HG03097 (cell line): ENCODE measurements around the gene SMIM29.

Experiments used
- ATAC-seq: cut with Tn5 transposase; IDR thresholded peaks from one replicate; pipeline ENCODE4 v1.9.1; 2021; ENCODE audit not compliant: unreplicated experiment, low FRiP score

Gene SMIM29

DNA sequence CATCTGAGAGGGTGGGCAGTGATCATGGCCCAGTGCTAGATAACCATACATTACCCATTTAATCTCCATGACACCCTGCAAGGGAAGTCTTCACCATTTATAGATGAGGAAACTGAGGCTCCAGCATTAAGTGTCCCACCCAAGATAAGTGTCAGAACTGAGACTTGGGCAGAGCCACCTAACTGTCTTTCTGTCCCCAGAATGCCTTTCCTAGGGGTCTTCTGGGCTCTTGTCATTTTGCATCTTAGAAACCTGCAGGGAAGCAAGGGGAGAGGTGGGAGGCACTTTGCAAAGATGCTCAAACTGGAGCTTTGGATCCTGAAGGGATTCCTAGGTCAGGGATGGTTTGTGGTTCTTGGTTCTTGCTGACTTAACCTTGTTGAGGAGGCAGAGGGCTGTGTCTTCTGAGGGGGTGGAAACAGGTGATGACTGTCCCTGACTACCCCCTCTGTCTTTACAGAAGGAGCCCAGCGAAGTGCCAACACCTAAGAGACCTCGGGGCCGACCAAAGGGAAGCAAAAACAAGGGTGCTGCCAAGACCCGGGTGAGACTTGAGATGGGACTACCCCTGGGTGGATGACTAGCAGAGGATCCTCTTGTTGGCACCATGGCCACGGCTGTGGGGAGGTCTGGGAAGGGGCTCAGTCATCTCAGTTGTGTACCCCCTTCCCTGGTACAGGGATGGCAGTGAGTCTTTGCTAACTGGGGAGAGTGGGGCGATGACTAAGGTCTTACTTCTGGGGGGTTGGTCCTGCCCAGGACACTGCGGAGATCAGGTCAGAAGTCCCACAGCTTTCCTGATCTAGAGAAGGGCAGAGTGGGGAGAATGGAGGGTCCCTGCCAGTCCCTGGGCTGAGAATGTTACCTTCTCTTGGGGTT, 6.3 kb downstream of the SMIM29 start:
- no peak for ATAC-seq

GRCh38 chr6:34241351-34242215, 7.2 kb downstream of the SMIM29 start:
- ATAC-seq, result no peak

GRCh38 chr6:34240329-34241248, 8.2 kb downstream of the SMIM29 start:
- ATAC-seq, result no peak

DNA sequence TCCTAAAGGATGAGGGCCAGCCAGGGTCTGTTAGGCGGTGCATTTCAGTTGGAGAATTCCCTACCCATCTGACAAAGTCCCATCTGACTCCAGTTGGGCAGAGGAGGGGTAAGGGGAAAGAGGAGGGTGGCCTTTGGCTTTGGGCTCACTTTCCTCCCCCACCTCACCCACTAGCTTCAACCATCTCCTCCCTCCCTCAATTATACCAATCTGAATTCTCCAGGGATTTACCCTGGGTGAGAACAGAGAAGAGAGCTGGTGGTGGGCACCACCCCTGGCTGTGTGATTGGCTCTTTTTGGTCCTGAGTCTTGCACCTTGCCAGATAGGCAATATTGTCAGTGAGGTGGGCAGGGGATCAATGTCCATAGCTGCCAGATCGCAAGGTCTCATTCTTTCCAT, 8.9 kb downstream of the SMIM29 start:
- no peak for ATAC-seq

DNA sequence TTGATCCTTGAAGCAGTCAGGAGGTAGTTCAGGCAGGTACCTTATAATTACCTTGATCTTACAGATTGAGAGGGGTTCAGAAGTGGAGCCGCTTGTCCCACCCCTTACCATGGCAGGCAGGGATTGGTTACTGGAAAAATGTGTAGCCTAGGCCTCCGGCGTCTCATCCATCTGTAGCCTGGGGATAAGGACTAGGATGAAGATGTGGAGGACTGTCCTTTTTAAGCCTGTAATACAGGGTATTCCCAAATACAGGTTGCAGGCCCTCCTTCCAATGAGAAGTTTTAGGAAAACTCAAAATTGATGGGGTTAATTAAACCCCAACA, 9.3 kb downstream of the SMIM29 start:
- ATAC-seq, result no peak

DNA sequence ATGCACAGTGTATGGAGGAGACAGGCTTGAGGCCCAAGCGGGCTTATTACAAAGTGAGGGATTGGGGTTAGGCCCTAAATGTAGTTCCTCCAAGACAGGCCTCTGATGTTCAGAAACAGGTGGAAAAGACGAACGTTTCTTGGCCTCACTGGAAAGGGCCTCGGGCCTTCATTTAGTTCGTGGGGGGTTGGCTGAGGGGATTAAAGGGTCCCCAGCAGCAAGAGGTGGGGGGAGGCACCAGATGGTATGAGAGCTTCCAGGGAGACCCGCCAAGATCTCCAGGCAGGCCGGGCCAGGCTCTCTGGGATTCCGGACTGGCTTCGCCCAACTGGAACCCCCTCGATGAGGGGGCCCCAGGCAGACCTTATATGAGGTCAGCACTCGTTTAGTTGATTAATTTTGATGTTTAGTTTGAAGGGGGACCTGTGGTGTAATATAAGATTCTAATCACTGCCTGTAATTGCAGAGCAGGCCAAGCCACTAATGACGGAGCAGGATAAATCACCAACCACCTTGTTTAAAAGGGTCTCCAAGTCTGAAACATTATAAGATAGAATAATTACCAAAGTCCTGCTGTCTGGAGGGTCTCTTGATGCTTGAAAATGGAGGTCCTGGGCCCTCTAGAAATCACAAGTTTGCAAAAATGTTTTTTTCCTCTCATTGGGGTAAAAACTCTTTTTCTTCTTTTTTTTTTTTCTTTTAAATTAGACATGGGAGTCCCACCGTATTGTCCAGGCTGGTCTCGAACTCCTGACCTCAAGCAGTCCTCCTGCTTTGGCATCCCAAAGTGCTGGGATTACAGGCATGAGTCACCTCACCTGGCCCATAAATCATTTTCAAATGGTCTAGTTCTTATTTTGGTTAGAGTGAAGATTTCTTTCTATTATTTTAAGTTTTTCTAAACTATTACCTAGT, 10.0 kb downstream of the SMIM29 start:
- ATAC-seq, result no peak

DNA sequence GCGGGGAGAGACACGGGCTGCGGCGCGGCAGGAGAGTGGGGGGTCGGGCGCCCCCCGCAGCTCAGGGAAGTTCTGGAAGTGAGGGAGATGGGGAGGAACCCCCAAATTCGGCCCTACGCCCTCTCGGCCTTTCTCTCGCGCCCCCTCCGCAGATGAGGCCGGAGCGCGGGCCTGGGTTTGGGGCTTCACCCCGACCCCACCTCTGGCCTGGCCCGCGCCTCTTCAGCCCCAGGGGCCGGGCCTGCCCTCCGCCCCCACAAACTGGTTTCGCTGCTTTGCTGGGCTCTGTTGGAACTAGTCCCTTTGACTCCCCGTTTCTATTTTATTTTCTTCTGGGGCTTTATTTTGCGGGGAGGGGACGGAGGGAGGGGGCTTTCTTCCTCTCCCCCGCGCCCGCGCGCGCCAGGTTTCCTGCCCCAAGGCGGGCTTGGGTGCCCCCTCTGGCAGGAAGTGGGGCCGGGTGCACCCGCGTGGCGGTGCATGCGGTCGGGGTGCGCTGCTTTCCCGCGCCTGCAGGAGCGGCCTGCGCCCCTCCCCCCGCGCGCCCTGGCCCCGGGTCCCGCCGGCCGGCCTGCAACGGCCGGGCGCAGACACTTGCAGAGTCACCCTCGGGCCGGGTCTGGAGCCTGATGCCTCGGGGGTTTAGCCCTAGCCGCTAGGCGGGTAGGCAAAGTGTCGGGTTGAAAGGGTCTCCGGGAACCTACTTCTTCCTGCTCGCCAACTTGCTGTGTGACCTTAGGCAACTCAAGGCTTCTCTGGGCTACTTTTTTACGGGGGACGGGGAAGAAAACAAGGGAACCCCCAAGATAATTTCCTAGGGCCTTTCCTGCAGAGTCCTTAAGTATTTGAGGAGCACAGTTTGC, 10.9 kb downstream of the SMIM29 start:
- ATAC-seq, result peak; percentile 16

DNA sequence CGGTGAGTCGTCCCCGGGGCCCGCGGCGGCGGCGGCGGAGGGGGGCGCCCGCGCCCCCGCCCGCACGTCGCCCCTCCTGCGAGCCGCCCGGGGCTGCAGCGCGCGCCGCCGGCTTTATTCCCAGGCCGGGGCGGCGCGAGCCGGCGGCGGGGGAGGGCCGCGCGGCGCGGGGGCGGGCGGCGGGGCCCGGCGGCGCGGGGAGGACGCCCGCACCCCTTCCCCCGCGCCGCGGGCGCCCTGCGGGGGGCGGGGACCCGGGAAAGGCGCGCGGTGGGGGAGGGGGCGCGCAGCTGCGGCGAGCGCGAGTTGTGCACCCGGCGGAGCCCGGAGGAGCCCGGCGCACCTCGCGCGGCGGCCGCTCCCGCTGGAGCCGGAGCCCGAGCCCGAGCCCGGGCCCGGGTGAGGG, 11.5 kb downstream of the SMIM29 start:
- ATAC-seq, result peak; percentile 11

DNA sequence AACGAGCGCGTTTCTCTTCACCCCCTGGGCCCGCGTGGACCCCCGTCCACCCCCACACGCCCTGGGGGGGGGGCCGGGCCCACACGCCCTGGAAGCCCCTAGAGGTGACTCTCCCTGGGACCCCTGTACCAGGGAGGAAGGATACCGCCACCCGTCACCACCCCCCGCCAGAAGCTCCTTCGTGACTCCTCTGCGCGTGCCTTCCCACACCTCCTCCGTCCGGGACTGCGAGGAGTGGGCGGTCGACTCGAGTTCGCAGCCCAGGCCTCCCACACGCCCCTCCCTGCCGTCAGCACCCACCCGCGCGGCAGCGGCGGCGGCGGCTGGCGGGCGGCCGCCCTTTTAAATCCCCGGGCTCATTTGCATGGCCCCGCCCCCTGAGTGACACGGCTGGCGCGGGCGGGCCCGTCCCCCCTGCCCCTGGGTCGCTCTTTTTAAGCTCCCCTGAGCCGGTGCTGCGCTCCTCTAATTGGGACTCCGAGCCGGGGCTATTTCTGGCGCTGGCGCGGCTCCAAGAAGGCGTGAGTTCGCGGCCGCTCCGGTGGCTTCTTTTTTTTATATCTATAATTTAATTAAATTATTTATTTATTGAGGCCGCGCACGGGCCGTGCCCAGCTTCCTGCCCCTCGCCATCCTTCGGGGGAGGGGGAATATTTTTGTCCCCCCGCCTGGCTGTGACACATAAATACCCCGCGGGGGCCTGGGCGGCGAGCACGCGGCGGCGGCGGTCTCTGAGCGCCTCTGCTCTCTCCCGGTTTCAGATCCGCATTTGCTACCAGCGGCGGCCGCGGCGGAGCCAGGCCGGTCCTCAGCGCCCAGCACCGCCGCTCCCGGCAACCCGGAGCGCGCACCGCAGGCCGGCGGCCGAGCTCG, 12.1 kb downstream of the SMIM29 start, which contains the start of gene HMGA1:
Gene HMGA1, plus strand, starts transcription at position 431 of the 873 bp plus-strand sequence. CDS start 3,908 bp downstream, outside the sequence.
- ATAC-seq, result peak; percentile 58

GRCh38 chr6:34236131-34236442, 12.7 kb downstream of the SMIM29 start:
- ATAC-seq, result no peak

DNA sequence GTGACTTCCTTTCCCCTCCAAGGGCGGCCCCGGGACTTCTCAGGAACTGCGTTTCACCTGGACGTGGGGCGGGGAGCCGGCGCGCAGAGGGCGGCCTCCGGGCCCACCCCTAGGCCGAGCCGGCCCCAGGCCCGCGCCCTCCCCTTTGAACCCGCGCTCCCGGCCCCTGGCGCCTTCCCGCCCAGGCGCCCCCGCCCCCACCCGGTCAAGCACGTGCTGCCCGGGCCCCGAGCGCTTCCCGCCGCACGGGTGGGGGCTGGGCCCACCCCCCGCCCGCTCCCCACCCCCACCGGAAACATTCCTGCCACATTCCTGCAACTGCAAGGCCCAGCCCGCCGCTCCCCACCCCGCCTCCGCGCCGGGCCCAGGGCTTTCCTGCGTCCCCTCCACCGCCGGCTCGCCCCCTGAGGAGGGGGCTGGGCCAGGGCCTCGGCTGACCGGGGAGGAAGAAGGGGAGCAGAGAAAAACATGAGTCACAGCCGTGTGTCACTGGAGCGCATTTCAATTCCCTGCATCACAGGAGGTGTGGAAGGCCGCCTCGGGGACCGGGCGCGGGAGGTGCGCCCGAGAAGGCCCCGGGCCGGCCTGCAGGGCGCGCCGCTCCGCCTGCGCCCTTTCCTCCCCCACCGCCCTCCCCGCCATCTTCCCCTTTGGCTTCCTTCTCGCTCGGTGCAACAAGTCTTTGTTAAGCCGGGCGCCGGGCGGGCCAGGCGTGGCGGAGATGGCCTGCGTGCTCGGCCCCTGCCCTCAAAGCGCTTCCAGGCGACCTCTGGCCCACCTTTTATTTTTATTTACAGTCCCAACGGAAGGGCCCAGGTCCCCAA, 13.3 kb downstream of the SMIM29 start:
- no peak for ATAC-seq

DNA sequence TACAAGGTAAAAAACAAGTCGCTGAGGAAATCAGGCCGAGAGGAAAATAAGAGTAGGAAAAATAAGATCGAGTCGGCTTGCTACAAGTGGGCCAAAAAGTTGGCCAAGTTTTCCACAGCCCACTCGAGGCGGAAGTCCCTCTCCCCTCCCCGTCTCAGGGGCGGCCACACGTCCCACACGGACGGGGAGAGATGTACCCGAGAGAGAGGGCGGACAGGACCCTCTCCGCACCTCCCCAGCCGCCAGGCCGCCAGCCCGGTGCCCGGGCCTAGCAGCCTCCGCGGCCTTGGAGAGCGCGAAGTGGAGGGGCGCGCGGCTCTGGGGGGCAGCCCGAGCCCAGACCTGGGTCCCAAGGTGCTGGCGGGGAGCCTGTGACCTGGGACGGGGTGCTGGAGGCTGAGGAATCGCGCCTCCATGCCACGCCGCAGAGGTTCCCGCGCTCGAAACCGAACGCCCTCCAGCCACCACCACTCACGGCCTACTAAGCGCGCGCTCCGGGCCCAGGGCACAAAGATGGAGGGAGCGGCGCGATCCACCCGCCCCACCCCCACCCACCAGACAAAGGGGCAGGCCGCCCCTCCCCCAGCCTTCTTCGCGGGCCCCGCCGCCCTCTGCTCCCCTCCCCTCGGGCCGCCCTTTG, 14.0 kb downstream of the SMIM29 start:
- no peak for ATAC-seq

GRCh38 chr6:34233867-34234266, 14.9 kb downstream of the SMIM29 start:
- no peak for ATAC-seq

DNA sequence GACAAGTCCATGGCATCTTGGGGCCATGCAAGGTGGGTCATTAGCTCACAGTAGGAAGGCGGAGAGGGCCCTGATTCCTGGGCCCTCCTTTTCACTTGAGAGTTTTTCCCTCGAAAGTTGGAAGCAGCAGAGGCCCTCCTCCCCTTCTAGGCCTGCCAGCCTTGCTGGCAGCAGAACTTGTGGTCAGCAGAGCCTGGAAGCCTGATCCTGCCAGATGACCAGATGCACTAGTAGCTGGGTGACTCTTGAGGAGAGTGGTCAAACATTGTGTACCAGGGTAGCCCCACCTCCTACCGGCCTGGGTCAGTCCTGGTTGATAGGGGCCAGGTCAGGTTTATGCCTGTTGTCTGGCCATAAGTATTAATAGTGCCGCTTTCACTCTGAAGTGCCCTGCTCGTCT, 15.9 kb downstream of the SMIM29 start:
- ATAC-seq, result no peak

GRCh38 chr6:34231566-34232336, 17.1 kb downstream of the SMIM29 start:
- ATAC-seq, result no peak
